HUES6 (cell line): ENCODE results near the gene COX4I2.

Experiments used
- H3K27ac ChIP-seq: 2 replicates; pipeline ENCODE4 v1.7.0; 2013; ENCODE audit warnings: low read depth, mild to moderate bottlenecking, low read length, inconsistent platforms
- H3K27me3 ChIP-seq: 2 replicates; pipeline ENCODE4 v1.6.1; 2013; ENCODE audit warnings: low read length; ENCODE audit not compliant: control insufficient read depth, insufficient read depth
- H3K36me3 ChIP-seq: 2 replicates; pipeline ENCODE4 v1.6.1; 2013; ENCODE audit warnings: low read length; ENCODE audit not compliant: control insufficient read depth, insufficient read depth
- H3K4me1 ChIP-seq: 2 replicates; pipeline ENCODE4 v1.6.1; 2013; ENCODE audit warnings: low read length; ENCODE audit not compliant: control insufficient read depth, insufficient read depth
- H3K4me3 ChIP-seq: 2 replicates; pipeline ENCODE4 v1.5.1; 2013; ENCODE audit warnings: low read depth, low read length
- H3K9ac ChIP-seq: one replicate; pipeline ENCODE4 v1.6.1; 2013; ENCODE audit warnings: mild to moderate bottlenecking, low read length
- H3K9me3 ChIP-seq: 2 replicates; pipeline ENCODE4 v1.6.1; 2013; ENCODE audit warnings: low read depth, low read length; ENCODE audit not compliant: control insufficient read depth, insufficient read depth

COX4I2 gene

DNA sequence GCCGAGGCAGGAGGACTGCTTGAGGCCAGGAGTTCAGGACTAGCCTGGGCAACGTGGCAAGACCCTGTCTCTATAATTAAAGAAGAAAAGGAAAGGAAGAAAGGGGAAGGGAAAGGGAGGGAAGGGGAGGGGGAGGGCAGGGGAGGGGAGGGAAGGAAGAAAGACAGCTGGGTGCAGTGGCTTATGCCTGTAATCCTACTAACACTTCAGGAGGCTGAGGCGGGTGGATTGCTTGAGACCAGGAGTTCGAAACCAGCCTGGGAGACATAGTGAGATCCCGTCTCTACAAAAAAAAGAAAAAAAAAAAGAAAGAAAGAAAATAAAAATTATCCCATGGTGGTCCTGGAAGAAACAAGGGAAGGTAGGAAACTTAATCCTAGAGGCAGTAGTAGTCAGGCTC is 51.4 kb downstream of the COX4I2 start:
- H3K27me3 ChIP-seq = no peaks in the 10 kb centered on the region
- peaks cover 24% of the 10 kb centered on the region for H3K36me3 ChIP-seq
- peaks cover 29% of the 10 kb centered on the region for H3K4me1 ChIP-seq
- H3K9ac ChIP-seq = no peak overlapping the region
- H3K27ac ChIP-seq = no peak overlapping the region
- H3K9me3 ChIP-seq = no peaks in the 10 kb centered on the region
- no peak overlapping the region for H3K4me3 ChIP-seq

DNA sequence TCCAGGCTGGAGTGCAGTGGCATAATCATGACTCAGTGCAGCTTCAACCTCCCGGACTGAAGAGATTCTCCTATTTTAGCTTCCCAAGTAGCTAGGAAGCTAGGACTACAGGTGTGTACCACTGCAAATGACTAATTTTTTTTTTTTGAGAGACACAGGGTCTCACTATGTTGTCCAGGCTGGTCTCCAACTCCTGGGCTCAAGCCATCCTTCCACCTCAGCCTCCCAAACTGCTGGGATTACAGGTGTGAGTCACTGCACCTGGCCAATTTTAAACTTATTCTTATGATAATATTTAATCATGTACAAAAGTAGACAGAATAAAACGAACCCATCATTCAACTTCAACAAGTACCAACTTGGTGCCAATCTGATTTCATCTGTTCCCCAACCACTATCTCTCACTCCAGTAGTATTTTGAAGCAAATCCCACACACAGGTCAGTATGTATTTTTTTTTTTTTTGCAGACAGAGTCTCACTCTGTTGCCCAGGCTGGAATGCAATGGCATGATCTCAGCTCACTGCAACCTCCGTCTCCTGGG is 52.5 kb downstream of the COX4I2 start:
- Histone ChIP-seq H3K27me3 (no peaks in the 10 kb centered on the region), H3K27ac (no peak overlapping the region), H3K36me3 (peaks cover 24% of the 10 kb centered on the region), H3K9me3 (no peaks in the 10 kb centered on the region), H3K4me1 (peaks cover 40% of the 10 kb centered on the region), H3K4me3 (no peak overlapping the region), H3K9ac (no peak overlapping the region)

DNA sequence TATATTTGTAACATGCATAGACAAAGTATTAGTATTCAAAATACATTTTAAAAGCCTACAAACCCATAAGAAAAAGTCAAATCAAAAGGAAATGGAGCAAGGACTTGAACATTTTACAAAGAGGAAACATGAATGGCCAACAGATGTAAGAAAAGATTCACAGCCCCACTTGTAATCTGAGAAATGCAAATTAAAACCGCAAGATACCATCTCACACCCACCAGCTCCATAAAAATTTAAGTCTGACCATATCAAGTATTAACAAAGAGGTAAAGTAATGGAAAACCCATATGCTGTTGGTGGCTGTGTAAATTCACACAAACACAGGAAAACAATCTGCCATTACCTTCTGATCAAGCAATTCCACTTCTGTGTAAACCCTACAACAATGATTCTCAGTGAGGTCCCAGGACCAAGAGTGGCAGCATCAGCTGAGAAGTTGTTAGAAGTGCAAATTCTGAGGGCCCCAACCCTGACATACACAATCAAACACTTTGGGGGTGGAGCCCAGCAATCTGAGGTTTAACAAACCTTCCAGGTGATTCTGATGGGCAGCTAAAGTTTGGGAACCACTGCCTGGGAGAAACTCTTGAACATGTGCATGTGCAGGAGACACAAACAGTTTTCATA is 54.0 kb downstream of the COX4I2 start:
- H3K9me3 ChIP-seq = no peaks in the 10 kb centered on the region
- peaks cover 14% of the 10 kb centered on the region for H3K36me3 ChIP-seq
- no peak overlapping the region for H3K27ac ChIP-seq
- H3K27me3 ChIP-seq = no peaks in the 10 kb centered on the region
- H3K4me1 ChIP-seq = peaks cover 40% of the 10 kb centered on the region
- H3K9ac ChIP-seq = no peak overlapping the region
- no peak overlapping the region for H3K4me3 ChIP-seq

DNA sequence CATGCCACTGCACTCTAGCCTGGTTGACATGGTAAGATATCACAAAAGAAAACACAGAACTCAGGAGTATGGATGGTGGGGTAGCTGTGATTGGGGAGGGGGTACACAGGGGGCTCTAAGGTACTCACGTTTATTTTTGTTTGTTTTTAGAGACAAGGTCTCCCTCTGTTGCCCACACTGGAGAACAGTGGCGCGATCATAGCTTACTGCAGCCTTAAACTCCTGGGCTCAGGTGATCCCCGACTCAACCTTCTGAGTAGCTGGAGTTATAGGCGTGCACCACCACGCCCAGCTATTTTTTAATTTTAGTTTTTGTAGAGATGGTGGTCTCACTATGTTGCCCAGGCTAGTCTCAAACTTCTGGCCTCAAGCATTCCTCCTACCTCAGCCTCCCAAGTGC is 55.7 kb downstream of the COX4I2 start:
- H3K4me1 ChIP-seq = peaks cover 40% of the 10 kb centered on the region
- peaks cover 8% of the 10 kb centered on the region; the same call in 1 of the 2 replicates for H3K36me3 ChIP-seq
- H3K27me3 ChIP-seq = no peaks in the 10 kb centered on the region
- no peak overlapping the region for H3K27ac ChIP-seq
- no peak overlapping the region for H3K4me3 ChIP-seq
- H3K9me3 ChIP-seq = no peaks in the 10 kb centered on the region
- no peak overlapping the region for H3K9ac ChIP-seq

DNA sequence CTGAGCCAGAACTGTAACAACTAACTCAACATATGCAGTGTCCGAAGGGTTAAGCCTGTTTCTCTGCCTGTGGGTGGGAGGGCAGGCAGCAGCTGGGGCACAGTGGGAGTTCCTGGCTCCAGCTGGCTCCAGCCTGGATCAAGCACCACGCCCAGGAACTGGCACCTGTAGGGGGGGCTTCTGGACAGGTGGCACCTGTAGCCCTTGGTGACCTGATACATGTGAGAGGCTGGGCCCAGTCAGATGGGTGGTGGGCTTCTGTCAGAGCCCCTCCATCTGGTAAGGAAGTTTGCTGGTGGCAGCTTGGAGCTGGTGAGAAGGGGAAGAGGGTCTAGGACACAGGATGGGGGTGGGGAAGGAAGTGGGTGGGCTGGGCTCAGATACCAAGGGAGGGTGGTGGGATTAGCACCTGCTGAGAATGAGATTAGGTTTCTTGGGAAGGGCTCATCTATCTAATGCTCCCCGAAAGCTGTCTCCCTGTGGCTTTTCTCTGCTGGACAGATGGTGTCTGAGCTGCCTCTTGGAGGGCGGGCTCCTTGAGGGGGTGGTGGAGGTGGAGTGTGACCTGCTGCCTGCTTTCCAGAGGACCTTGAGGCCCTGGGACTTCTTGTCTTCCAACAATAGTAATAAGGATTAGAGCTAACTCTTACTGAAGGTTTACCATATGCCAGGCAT is 56.4 kb downstream of the COX4I2 start:
- Histone ChIP-seq H3K4me1 (peaks cover 46% of the 10 kb centered on the region), H3K36me3 (0 out of 2 replicates have a peak, but pooled peaks cover 6% of the 10 kb centered on the region), H3K9ac (no peak overlapping the region), H3K9me3 (no peaks in the 10 kb centered on the region), H3K4me3 (no peak overlapping the region), H3K27ac (no peak overlapping the region), H3K27me3 (no peaks in the 10 kb centered on the region)
